OCI-LY3 (cell line): ENCODE measurements around the gene SELENOH.

Experiments
- EZH2phosphoT487 ChIP-seq: fragments of 200-600 bp; shearing (Covaris generic); IDR thresholded peaks from 2 replicates; pipeline ENCODE4 v1.6.1; 2018; ENCODE audit warnings: antibody characterized with exemption, mixed run types, low read depth
- TF ChIP-seq, protein P1 (sequence below): fragments of 200-600, 300-600 bp; sonication (generic); IDR thresholded peaks from 2 replicates; pipeline ENCODE4 v1.5.1; 2014; ENCODE audit warnings: antibody characterized with exemption, low read length, low read depth

DNA sequence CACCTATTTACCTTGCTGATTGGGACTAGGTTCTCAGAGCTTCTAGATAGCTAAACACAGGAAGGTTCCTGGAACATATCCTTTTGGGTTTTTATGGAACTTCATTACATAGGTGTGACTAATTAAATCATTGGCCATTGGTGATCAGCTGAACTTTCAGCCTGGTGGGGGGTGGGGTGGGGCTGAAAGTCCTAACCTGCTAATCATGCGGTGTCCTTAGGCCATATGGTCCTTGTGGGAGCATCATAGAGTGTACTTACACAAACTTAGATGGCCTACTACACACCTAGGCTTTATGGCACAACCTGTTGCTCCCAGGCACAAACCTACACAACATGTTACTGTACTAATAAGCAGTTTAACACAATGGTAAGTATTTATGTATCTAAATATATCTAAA lies 8.6 kb upstream of the SELENOH start:
- TF ChIP-seq, protein P1, sequence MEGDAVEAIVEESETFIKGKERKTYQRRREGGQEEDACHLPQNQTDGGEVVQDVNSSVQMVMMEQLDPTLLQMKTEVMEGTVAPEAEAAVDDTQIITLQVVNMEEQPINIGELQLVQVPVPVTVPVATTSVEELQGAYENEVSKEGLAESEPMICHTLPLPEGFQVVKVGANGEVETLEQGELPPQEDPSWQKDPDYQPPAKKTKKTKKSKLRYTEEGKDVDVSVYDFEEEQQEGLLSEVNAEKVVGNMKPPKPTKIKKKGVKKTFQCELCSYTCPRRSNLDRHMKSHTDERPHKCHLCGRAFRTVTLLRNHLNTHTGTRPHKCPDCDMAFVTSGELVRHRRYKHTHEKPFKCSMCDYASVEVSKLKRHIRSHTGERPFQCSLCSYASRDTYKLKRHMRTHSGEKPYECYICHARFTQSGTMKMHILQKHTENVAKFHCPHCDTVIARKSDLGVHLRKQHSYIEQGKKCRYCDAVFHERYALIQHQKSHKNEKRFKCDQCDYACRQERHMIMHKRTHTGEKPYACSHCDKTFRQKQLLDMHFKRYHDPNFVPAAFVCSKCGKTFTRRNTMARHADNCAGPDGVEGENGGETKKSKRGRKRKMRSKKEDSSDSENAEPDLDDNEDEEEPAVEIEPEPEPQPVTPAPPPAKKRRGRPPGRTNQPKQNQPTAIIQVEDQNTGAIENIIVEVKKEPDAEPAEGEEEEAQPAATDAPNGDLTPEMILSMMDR: no peak
- no peak for TF ChIP-seq EZH2phosphoT487
